Gastroesophageal sphincter (tissue), 4 donors: Measurements from ENCODE around the gene GAD2. TPM values are rescaled to one million over a fixed set of nuclear protein-coding genes. Genes with fewer than 3 reads are reported as not detected.
"Not testable (repeated sequence)": the region's sequence is repeated elsewhere in the genome, so short reads cannot be mapped to it uniquely, and the experiment has no call there.

ENCODE experiments used
- ATAC-seq: fragments of 150-250 bp; one replicate; pipeline ENCODE4 v1.9.1; 2016; ENCODE audit warnings: mild to moderate bottlenecking, moderate library complexity
- H3K27ac ChIP-seq, 4 donors: fragments of 200-600 bp; sonication (generic) in 3 of 4; 1 replicate in 3 of 4; 2 replicates in 1 of 4; pipeline ENCODE4 v1.5.1; 2016 to 2019
- H3K27me3 ChIP-seq: fragments of 200-600 bp; sonication (generic); one replicate; pipeline ENCODE4 v1.5.1; 2019
- H3K36me3 ChIP-seq, 2 donors: fragments of 200-600 bp; sonication (generic); one replicate each; pipeline ENCODE4 v1.5.1; 2019; ENCODE audit warnings: control low read depth in 1 of 2
- H3K4me1 ChIP-seq, 3 donors: fragments of 200-600 bp; sonication (generic); 1 replicate in 2 of 3; 2 replicates in 1 of 3; pipeline ENCODE4 v1.5.1; 2016 to 2019; ENCODE audit warnings: control low read depth in 2 of 3
- H3K4me3 ChIP-seq, 2 donors: fragments of 200-600 bp; sonication (generic); one replicate each; pipeline ENCODE4 v1.5.1; 2019; ENCODE audit warnings: mild to moderate bottlenecking in 1 of 2, moderate library complexity in 1 of 2
- H3K9me3 ChIP-seq, 3 donors: fragments of 200-600 bp; sonication (generic); one replicate each; pipeline ENCODE4 v1.5.1; 2017 to 2019; ENCODE audit warnings: control low read depth in 2 of 3
- EP300 ChIP-seq: sonication (generic); formaldehyde crosslinking; IDR thresholded peaks from one replicate; pipeline ENCODE4 v1.6.1; 2017; ENCODE audit warnings: antibody characterized with exemption, mild to moderate bottlenecking
- POLR2A ChIP-seq, 2 donors: fragments of 450-650 bp; IDR thresholded peaks; one replicate each; pipeline ENCODE4 v1.6.1; 2017; ENCODE audit warnings: antibody characterized with exemption in 2 of 2, mild to moderate bottlenecking in 2 of 2, moderate library complexity in 1 of 2
- POLR2AphosphoS5 ChIP-seq: sonication (generic); formaldehyde crosslinking; IDR thresholded peaks from one replicate; pipeline ENCODE4 v1.6.1; 2017; ENCODE audit warnings: antibody characterized with exemption
- WGBS, 2 donors: methylation state at CpG; one replicate each; pipeline ENCODE4 v1.1.5; 2018; ENCODE audit warnings: low coverage in 1 of 2; 5-methylcytosine and 5-hydroxymethylcytosine counted together
- total RNA-seq, 4 donors: library from RNA; depleted of rRNA; stranded (reverse); fragments of >200 nt; gene quantifications; one replicate each; pipeline ENCODE4 v1.1.0, GENCODE V29; 2016
- TF ChIP-seq, protein P1 (sequence below), 4 experiments: fragments of 200-600 bp in 2 of 4; fragments of 450-650 bp in 2 of 4; sonication (generic) in 1 of 4; IDR thresholded peaks; one replicate each; pipeline ENCODE4 v1.5.1; 2017 to 2019; ENCODE audit warnings: antibody characterized with exemption in 4 of 4, mild to moderate bottlenecking in 2 of 4, moderate library complexity in 2 of 4

The GAD2 gene
- total RNA-seq, 4 donors from 2014 or later = not detected

GRCh38 chr10:26334932-26335573 is 118.5 kb downstream of the GAD2 start:
- H3K4me1 ChIP-seq = no peaks in the 10 kb centered on the region
- peak; percentile 48 for ATAC-seq
- peaks cover 0 to 10% (median 0%) of the 10 kb centered on the region in 3 donors for H3K9me3 ChIP-seq
- H3K27ac ChIP-seq = no peak overlapping the region
- WGBS, 2 donors = 5 to 8% methylated on average over 5 to 6 of the region's 7 CpGs
- TF ChIP-seq, protein P1, sequence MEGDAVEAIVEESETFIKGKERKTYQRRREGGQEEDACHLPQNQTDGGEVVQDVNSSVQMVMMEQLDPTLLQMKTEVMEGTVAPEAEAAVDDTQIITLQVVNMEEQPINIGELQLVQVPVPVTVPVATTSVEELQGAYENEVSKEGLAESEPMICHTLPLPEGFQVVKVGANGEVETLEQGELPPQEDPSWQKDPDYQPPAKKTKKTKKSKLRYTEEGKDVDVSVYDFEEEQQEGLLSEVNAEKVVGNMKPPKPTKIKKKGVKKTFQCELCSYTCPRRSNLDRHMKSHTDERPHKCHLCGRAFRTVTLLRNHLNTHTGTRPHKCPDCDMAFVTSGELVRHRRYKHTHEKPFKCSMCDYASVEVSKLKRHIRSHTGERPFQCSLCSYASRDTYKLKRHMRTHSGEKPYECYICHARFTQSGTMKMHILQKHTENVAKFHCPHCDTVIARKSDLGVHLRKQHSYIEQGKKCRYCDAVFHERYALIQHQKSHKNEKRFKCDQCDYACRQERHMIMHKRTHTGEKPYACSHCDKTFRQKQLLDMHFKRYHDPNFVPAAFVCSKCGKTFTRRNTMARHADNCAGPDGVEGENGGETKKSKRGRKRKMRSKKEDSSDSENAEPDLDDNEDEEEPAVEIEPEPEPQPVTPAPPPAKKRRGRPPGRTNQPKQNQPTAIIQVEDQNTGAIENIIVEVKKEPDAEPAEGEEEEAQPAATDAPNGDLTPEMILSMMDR (IDR thresholded peaks at IDR 0.05) = peak in 3 of 4 experiments; percentile 35 to 63 (median 45)
- TF ChIP-seq EP300 = no peak
- H3K27me3 ChIP-seq = no peaks in the 10 kb centered on the region
- H3K36me3 ChIP-seq = no peaks in the 10 kb centered on the region
- no peak overlapping the region for H3K4me3 ChIP-seq

GRCh38 chr10:26335574-26336093 is 119.1 kb downstream of the GAD2 start:
- TF ChIP-seq, protein P1 (IDR thresholded peaks at IDR 0.05) = no peak
- TF ChIP-seq POLR2AphosphoS5 = no peak
- TF ChIP-seq EP300 = no peak
- no peak for TF ChIP-seq POLR2A (IDR thresholded peaks at IDR 0.05)
- WGBS, 2 donors = 60 to 73% methylated on average over 6 of the region's 6 CpGs
- no peak overlapping the region for H3K27ac ChIP-seq
- no peaks in the 10 kb centered on the region for H3K27me3 ChIP-seq
- peaks cover 0 to 10% (median 0%) of the 10 kb centered on the region in 3 donors for H3K9me3 ChIP-seq
- no peak for ATAC-seq
- no peak overlapping the region for H3K4me3 ChIP-seq
- no peaks in the 10 kb centered on the region for H3K4me1 ChIP-seq
- H3K36me3 ChIP-seq = no peaks in the 10 kb centered on the region

- Histone ChIP-seq H3K27me3 (no peaks in the 10 kb centered on the region), H3K4me1 (no peaks in the 10 kb centered on the region), H3K9me3 (peaks cover 0 to 10% (median 0%) of the 10 kb centered on the region in 3 donors), H3K4me3 (no peak overlapping the region), H3K27ac (no peak overlapping the region), H3K36me3 (no peaks in the 10 kb centered on the region)
- 50 to 69% methylated on average over 2 of the region's 2 CpGs for WGBS, 2 donors
- no peak for TF ChIP-seq POLR2A (IDR thresholded peaks at IDR 0.05)
- TF ChIP-seq, protein P1 (IDR thresholded peaks at IDR 0.05) = no peak
- ATAC-seq = no peak
These were observed 120.4 kb downstream of the GAD2 start for GRCh38 chr10:26336979-26337378.

GRCh38 chr10:26341701-26342100 is 125.1 kb downstream of the GAD2 start:
- ATAC-seq = no peak
- no peak overlapping the region for H3K4me3 ChIP-seq
- no peak for TF ChIP-seq POLR2AphosphoS5
- TF ChIP-seq EP300 = no peak
- TF ChIP-seq POLR2A (IDR thresholded peaks at IDR 0.05) = no peak
- TF ChIP-seq, protein P1 (IDR thresholded peaks at IDR 0.05) = no peak
- H3K36me3 ChIP-seq = no peaks in the 10 kb centered on the region
- no peaks in the 10 kb centered on the region for H3K9me3 ChIP-seq
- no peaks in the 10 kb centered on the region for H3K4me1 ChIP-seq
- no peaks in the 10 kb centered on the region for H3K27me3 ChIP-seq
- H3K27ac ChIP-seq = no peak overlapping the region

GRCh38 chr10:26348821-26349417 is 132.3 kb downstream of the GAD2 start:
- H3K4me3 ChIP-seq, H3K27ac ChIP-seq, H3K9me3 ChIP-seq, H3K4me1 ChIP-seq, ATAC-seq, H3K27me3 ChIP-seq, H3K36me3 ChIP-seq: not testable (repeated sequence)
- 78 to 90% methylated on average over 5 to 8 of the region's 9 CpGs for WGBS, 2 donors

Other genes with a start within 250 kb of the GAD2 start
- gene APBB1IP, start 221.6 kb downstream of the GAD2 start, total RNA-seq = 1 to 10 TPM; 2.3 to 6.9 (median 4.9) TPM